ENCODE data around the gene GALNT5. TPM values are rescaled to one million over a fixed set of nuclear protein-coding genes. Genes with fewer than 3 reads are reported as not detected.

Gene GALNT5
- total RNA-seq, 2 experiments from 2014 or later: not detected

- H3K36me3 Mint-ChIP-seq: no peaks in the 10 kb centered on the region
- H3K27me3 Mint-ChIP-seq: peaks cover 4% of the 10 kb centered on the region
- H3K4me1 Mint-ChIP-seq: no peaks in the 10 kb centered on the region
- no peak overlapping the region for H3K27ac Mint-ChIP-seq
- no peak overlapping the region for H3K4me3 Mint-ChIP-seq
- no peak for DNase-seq
- H3K9me3 Mint-ChIP-seq: no peaks in the 10 kb centered on the region
Measured at GRCh38 chr2:157296958-157297357, 39.5 kb downstream of the GALNT5 start.

- Mint-ChIP-seq H3K9me3 (no peaks in the 10 kb centered on the region), H3K4me1 (peaks cover 13% of the 10 kb centered on the region), H3K36me3 (no peaks in the 10 kb centered on the region), H3K4me3 (no peak overlapping the region), H3K27me3 (peaks cover 4% of the 10 kb centered on the region), H3K27ac (no peak overlapping the region)
- DNase-seq: no peak
Measured at GRCh38 chr2:157301307-157301706, 43.8 kb downstream of the GALNT5 start.

GRCh38 chr2:157302492-157303099 lies 45.1 kb downstream of the GALNT5 start:
- Mint-ChIP-seq H3K27me3 (peaks cover 4% of the 10 kb centered on the region), H3K36me3 (no peaks in the 10 kb centered on the region), H3K9me3 (no peaks in the 10 kb centered on the region), H3K27ac (no peak overlapping the region), H3K4me1 (peaks cover 25% of the 10 kb centered on the region), H3K4me3 (no peak overlapping the region)
- no peak for DNase-seq

GRCh38 chr2:157303612-157304011 lies 46.1 kb downstream of the GALNT5 start:
- Mint-ChIP-seq H3K27ac (no peak overlapping the region), H3K27me3 (peaks cover 2% of the 10 kb centered on the region), H3K36me3 (no peaks in the 10 kb centered on the region), H3K4me3 (no peak overlapping the region), H3K4me1 (peaks cover 29% of the 10 kb centered on the region), H3K9me3 (no peaks in the 10 kb centered on the region)
- DNase-seq: no peak

- no peaks in the 10 kb centered on the region for H3K27me3 Mint-ChIP-seq
- H3K4me1 Mint-ChIP-seq: peaks cover 29% of the 10 kb centered on the region
- DNase-seq: no peak
- no peak overlapping the region for H3K27ac Mint-ChIP-seq
- H3K36me3 Mint-ChIP-seq: no peaks in the 10 kb centered on the region
- no peak overlapping the region for H3K4me3 Mint-ChIP-seq
- no peaks in the 10 kb centered on the region for H3K9me3 Mint-ChIP-seq
Measured at GRCh38 chr2:157304811-157305722, 47.6 kb downstream of the GALNT5 start.

GRCh38 chr2:157305723-157306110 lies 48.2 kb downstream of the GALNT5 start:
- Mint-ChIP-seq H3K27ac (no peak overlapping the region), H3K4me3 (no peak overlapping the region), H3K4me1 (peaks cover 29% of the 10 kb centered on the region)

GRCh38 chr2:157307021-157307420 lies 49.5 kb downstream of the GALNT5 start:
- Mint-ChIP-seq H3K4me1 (peaks cover 33% of the 10 kb centered on the region), H3K36me3 (no peaks in the 10 kb centered on the region), H3K27me3 (no peaks in the 10 kb centered on the region), H3K27ac (no peak overlapping the region), H3K4me3 (no peak overlapping the region), H3K9me3 (no peaks in the 10 kb centered on the region)
- no peak for DNase-seq

More at GRCh38 chr2:157305723-157306110, 48.2 kb downstream of the GALNT5 start:
- Mint-ChIP-seq H3K36me3 (no peaks in the 10 kb centered on the region), H3K9me3 (no peaks in the 10 kb centered on the region), H3K27me3 (no peaks in the 10 kb centered on the region)
- DNase-seq: no peak

GRCh38 chr2:157309878-157310277 lies 52.4 kb downstream of the GALNT5 start:
- no peak overlapping the region for H3K4me3 Mint-ChIP-seq

GRCh38 chr2:157311706-157312105 lies 54.2 kb downstream of the GALNT5 start:
- no peak overlapping the region for H3K4me3 Mint-ChIP-seq
- no peaks in the 10 kb centered on the region for H3K27me3 Mint-ChIP-seq
- no peak overlapping the region for H3K27ac Mint-ChIP-seq
- no peaks in the 10 kb centered on the region for H3K36me3 Mint-ChIP-seq
- no peak for DNase-seq
- H3K9me3 Mint-ChIP-seq: no peaks in the 10 kb centered on the region
- H3K4me1 Mint-ChIP-seq: peaks cover 26% of the 10 kb centered on the region

More at GRCh38 chr2:157309878-157310277, 52.4 kb downstream of the GALNT5 start:
- Mint-ChIP-seq H3K27me3 (no peaks in the 10 kb centered on the region), H3K4me1 (peaks cover 30% of the 10 kb centered on the region), H3K27ac (no peak overlapping the region), H3K9me3 (no peaks in the 10 kb centered on the region), H3K36me3 (no peaks in the 10 kb centered on the region)
- DNase-seq: no peak

GRCh38 chr2:157312866-157313486 lies 55.5 kb downstream of the GALNT5 start:
- Mint-ChIP-seq H3K36me3 (no peaks in the 10 kb centered on the region), H3K4me3 (no peak overlapping the region), H3K4me1 (peaks cover 14% of the 10 kb centered on the region), H3K9me3 (no peaks in the 10 kb centered on the region), H3K27me3 (no peaks in the 10 kb centered on the region), H3K27ac (no peak overlapping the region)
- no peak for DNase-seq

GRCh38 chr2:157315901-157316300 lies 58.4 kb downstream of the GALNT5 start:
- Mint-ChIP-seq H3K36me3 (peaks cover 8% of the 10 kb centered on the region), H3K27ac (no peak overlapping the region), H3K27me3 (no peaks in the 10 kb centered on the region), H3K9me3 (no peaks in the 10 kb centered on the region), H3K4me1 (peaks cover 18% of the 10 kb centered on the region), H3K4me3 (no peak overlapping the region)
- no peak for DNase-seq

GRCh38 chr2:157318884-157319283 lies 61.4 kb downstream of the GALNT5 start:
- no peak overlapping the region for H3K27ac Mint-ChIP-seq
- H3K9me3 Mint-ChIP-seq: no peaks in the 10 kb centered on the region
- no peaks in the 10 kb centered on the region for H3K27me3 Mint-ChIP-seq
- peaks cover 19% of the 10 kb centered on the region for H3K36me3 Mint-ChIP-seq
- no peak for DNase-seq
- no peak overlapping the region for H3K4me3 Mint-ChIP-seq
- H3K4me1 Mint-ChIP-seq: peaks cover 14% of the 10 kb centered on the region

GRCh38 chr2:157319795-157320194 lies 62.3 kb downstream of the GALNT5 start:
- Mint-ChIP-seq H3K27ac (no peak overlapping the region), H3K36me3 (peaks cover 19% of the 10 kb centered on the region), H3K9me3 (no peaks in the 10 kb centered on the region), H3K4me3 (no peak overlapping the region), H3K4me1 (peaks cover 16% of the 10 kb centered on the region), H3K27me3 (no peaks in the 10 kb centered on the region)
- DNase-seq: no peak

GRCh38 chr2:157320409-157320808 lies 62.9 kb downstream of the GALNT5 start:
- peaks cover 16% of the 10 kb centered on the region for H3K4me1 Mint-ChIP-seq
- no peak overlapping the region for H3K4me3 Mint-ChIP-seq
- peaks cover 21% of the 10 kb centered on the region for H3K36me3 Mint-ChIP-seq
- H3K27ac Mint-ChIP-seq: no peak overlapping the region
- no peaks in the 10 kb centered on the region for H3K9me3 Mint-ChIP-seq
- no peak for DNase-seq
- H3K27me3 Mint-ChIP-seq: no peaks in the 10 kb centered on the region

- no peaks in the 10 kb centered on the region for H3K27me3 Mint-ChIP-seq
- no peak for DNase-seq
- H3K27ac Mint-ChIP-seq: no peak overlapping the region
- H3K9me3 Mint-ChIP-seq: no peaks in the 10 kb centered on the region
- no peak overlapping the region for H3K4me3 Mint-ChIP-seq
- peaks cover 21% of the 10 kb centered on the region for H3K36me3 Mint-ChIP-seq
- H3K4me1 Mint-ChIP-seq: peaks cover 13% of the 10 kb centered on the region
Measured at GRCh38 chr2:157321466-157321865, 64.0 kb downstream of the GALNT5 start.
